HEK293 (cell line): Measurements from ENCODE around the gene USP37.

ENCODE experiments used
- HIC1 ChIP-seq: fragments of 450-650 bp; formaldehyde crosslinking; IDR thresholded peaks from 2 replicates; pipeline ENCODE4 v1.5.1; 2016; ENCODE audit warnings: missing biosample characterization, missing genetic modification characterization
- PRDM10 ChIP-seq: fragments of 450-650 bp; formaldehyde crosslinking; IDR thresholded peaks from 2 replicates; pipeline ENCODE4 v1.5.1; 2016; ENCODE audit warnings: missing biosample characterization, missing genetic modification characterization
- SALL2 ChIP-seq: fragments of 450-650 bp; formaldehyde crosslinking; IDR thresholded peaks from 2 replicates; pipeline ENCODE4 v1.5.0; 2017; ENCODE audit warnings: missing biosample characterization, mild to moderate bottlenecking, missing genetic modification characterization, borderline replicate concordance
- TSHZ1 ChIP-seq: fragments of 450-650 bp; formaldehyde crosslinking; IDR thresholded peaks from 2 replicates; pipeline ENCODE4 v1.5.1; 2016; ENCODE audit warnings: missing biosample characterization, missing genetic modification characterization, borderline replicate concordance
- ZBTB17 ChIP-seq: fragments of 450-650 bp; formaldehyde crosslinking; IDR thresholded peaks from 2 replicates; pipeline ENCODE4 v1.5.1; 2016; ENCODE audit warnings: missing biosample characterization, missing genetic modification characterization
- ZBTB6 ChIP-seq: fragments of 450-650 bp; formaldehyde crosslinking; IDR thresholded peaks from 2 replicates; pipeline ENCODE4 v1.5.1; 2017; ENCODE audit warnings: missing biosample characterization, missing genetic modification characterization
- ZNF394 ChIP-seq: fragments of 450-650 bp; formaldehyde crosslinking; IDR thresholded peaks from 2 replicates; pipeline ENCODE4 v1.5.1; 2016; ENCODE audit warnings: missing biosample characterization, missing genetic modification characterization, mild to moderate bottlenecking, moderate library complexity, borderline replicate concordance
- ZNF610 ChIP-seq: fragments of 450-650 bp; formaldehyde crosslinking; IDR thresholded peaks from 2 replicates; pipeline ENCODE4 v1.5.1; 2016; ENCODE audit warnings: missing biosample characterization, missing genetic modification characterization, borderline replicate concordance
- ZNF624 ChIP-seq: fragments of 450-650 bp; formaldehyde crosslinking; IDR thresholded peaks from 2 replicates; pipeline ENCODE4 v1.5.1; 2017; ENCODE audit warnings: missing biosample characterization, missing genetic modification characterization
- ZNF785 ChIP-seq: fragments of 450-650 bp; formaldehyde crosslinking; IDR thresholded peaks from 2 replicates; pipeline ENCODE4 v1.5.1; 2016; ENCODE audit warnings: missing biosample characterization, missing genetic modification characterization
- ZNF830 ChIP-seq: fragments of 450-650 bp; IDR thresholded peaks from 2 replicates; pipeline ENCODE4 v1.5.0; 2018; ENCODE audit warnings: missing biosample characterization, missing genetic modification characterization, low read depth, mild to moderate bottlenecking, moderate library complexity
- ZSCAN5A ChIP-seq: fragments of 450-650 bp; formaldehyde crosslinking; IDR thresholded peaks from 2 replicates; pipeline ENCODE4 v1.5.1; 2016; ENCODE audit warnings: missing biosample characterization, missing genetic modification characterization
- TF ChIP-seq, protein P1 (sequence below): fragments of 450-650 bp; formaldehyde crosslinking; IDR thresholded peaks from 2 replicates; pipeline ENCODE4 v1.5.1; 2016; ENCODE audit warnings: missing biosample characterization, missing genetic modification characterization

The USP37 gene

DNA sequence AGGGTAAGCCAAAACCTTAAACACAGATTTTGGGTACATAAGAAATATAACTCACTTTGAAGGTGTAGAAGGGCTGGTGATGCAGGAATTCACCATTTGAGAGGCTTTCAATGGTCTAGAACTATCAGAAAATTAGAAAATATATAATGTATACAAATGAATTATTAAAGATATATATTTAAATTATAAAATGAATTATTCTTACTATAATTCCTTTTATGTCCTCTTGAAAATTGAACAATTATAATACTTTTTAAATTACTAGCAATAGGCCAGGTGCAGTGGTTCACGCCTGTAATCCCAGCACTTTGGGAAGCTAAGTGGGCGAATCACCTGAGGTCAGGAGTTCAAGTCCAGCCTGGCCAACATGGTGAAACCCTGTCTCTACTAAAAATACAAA lies 88.6 kb downstream of the USP37 start (continued):
- TF ChIP-seq ZBTB17 (no peak), SALL2 (no peak), ZBTB6 (tag by site-specific recombination) (no peak), ZSCAN5A (tag by site-specific recombination) (no peak), ZNF785 (tag by site-specific recombination) (no peak), TSHZ1 (tag by site-specific recombination) (no peak), HIC1 (tag by site-specific recombination) (no peak), ZNF830 (tag by site-specific recombination) (no peak), PRDM10 (tag by site-specific recombination) (no peak), ZNF610 (tag by site-specific recombination) (no peak), ZNF394 (tag by site-specific recombination) (no peak), ZNF624 (tag by site-specific recombination) (no peak)
- TF ChIP-seq, protein P1, sequence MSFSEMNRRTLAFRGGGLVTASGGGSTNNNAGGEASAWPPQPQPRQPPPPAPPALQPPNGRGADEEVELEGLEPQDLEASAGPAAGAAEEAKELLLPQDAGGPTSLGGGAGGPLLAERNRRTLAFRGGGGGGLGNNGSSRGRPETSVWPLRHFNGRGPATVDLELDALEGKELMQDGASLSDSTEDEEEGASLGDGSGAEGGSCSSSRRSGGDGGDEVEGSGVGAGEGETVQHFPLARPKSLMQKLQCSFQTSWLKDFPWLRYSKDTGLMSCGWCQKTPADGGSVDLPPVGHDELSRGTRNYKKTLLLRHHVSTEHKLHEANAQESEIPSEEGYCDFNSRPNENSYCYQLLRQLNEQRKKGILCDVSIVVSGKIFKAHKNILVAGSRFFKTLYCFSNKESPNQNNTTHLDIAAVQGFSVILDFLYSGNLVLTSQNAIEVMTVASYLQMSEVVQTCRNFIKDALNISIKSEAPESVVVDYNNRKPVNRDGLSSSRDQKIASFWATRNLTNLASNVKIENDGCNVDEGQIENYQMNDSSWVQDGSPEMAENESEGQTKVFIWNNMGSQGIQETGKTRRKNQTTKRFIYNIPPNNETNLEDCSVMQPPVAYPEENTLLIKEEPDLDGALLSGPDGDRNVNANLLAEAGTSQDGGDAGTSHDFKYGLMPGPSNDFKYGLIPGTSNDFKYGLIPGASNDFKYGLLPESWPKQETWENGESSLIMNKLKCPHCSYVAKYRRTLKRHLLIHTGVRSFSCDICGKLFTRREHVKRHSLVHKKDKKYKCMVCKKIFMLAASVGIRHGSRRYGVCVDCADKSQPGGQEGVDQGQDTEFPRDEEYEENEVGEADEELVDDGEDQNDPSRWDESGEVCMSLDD = no peak
